ENCODE results near the gene CSF2.

GRCh38 chr5:132030610-132031009 lies 43.0 kb upstream of the CSF2 start:
- TF ChIP-seq IRF1 (CRISPR knock-in tag; IDR thresholded peaks at IDR 0.05; ENCODE audit: low read depth) (no peak), SRY (CRISPR knock-in tag; IDR thresholded peaks at IDR 0.05) (no peak)
